NCI-H526 (cell line): ENCODE results near the gene QKI.
"Not testable (repeated sequence)": the region's sequence is repeated elsewhere in the genome, so short reads cannot be mapped to it uniquely, and the experiment has no call there.

Experiments used
- DNase-seq, 2 experiments: peaks; one replicate each; lab custom pipeline; 2025; lab: John Stamatoyannopoulos, UW

Gene QKI

GRCh38 chr6:163579111-163579879 lies 164.8 kb downstream of the QKI start:
- DNase-seq: peak in 1 of 2 experiments; percentile 36

DNA sequence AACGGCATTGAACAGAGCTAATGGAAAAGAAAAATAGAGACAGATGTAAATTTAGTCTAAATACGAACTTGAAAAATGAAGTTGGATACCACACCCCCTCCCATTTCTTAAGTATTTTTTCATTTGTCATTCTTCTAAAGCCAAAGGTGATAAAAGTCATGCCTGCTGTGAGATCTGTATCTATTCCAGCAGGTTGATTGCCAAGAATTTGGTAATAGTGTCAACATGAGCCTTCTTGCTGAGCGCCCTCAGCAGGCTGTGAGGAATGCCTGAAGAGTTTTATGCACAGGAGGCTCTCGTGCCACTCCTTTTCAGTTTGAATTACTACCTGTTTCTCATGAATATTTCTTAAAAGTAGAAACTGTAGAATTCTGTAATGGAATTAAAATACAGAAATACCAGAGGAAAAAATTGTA lies 165.4 kb downstream of the QKI start:
- DNase-seq: no peak

DNA sequence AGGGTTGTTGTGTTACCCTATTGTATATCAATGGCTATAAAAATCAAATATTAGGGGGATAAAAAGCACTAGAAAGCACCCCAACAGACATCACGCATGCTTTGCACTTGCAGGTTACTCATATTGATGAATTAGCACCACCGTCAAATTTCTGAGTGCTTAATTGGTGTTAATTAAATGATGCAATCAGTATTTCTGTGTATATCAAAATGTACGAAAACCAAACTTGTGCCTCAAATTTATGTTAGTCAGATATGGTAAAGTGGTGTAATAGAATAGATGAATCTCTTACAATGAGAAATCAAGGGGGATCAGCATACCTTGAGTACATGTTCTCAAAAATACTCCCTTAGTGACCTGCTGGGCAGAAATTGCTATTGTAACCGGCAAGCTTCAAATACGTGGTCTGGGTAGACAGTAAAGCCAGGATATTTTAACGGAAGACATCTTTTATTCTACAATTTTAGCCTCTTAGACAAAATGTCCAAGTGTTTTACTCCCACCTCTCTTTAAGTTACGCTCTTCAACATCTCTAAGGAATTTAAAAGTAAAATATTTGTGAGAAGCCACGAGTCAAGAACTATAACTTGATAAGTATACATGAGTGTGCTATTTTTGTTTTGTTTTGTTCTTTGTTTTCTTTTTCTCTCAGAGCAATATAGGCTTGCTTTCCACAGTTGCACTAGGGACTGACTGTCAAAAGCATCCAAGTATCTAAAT lies 166.0 kb downstream of the QKI start:
- DNase-seq: no peak

DNA sequence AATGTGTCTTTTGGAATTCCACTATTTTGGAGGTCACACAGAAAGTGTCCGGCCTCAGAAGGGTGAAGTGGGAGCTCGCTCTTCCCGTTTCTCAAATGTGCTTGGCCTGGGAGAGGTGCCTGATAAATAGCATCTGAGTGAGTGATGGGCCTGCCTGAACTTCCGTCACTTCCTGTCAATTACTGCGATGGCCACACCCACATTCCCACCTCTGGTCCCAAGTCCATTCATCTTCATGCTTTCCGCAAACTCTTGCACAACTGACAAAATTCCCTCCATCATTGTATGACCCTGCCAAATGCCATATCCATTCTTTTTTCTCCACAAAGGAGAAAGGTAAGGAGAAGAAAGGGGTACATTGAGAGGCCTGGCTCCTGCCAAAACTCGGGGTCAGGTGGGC lies 169.0 kb downstream of the QKI start:
- no peak for DNase-seq

DNA sequence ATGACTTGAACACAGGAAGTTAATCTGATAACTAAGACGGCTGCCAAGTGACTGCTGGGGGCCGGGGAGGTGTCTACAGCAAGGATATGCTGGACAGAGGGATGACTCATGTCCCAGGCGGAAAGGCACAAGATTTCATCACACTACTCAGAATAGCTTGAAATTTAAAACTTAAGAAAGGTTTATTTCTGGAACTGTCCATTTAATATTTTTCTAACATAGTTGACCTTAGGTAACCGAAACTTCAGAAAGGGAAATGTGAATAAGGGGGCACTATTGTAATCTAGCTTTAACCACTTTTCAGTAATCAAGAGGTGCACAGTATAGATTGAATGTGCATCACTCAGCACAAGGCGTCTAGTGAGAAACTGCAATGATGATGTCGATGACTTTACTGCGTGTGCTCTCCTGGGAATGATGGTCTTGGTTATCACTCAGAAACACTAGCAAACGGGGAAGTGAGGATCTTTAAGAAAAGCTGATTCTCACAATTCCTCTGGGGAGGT lies 171.5 kb downstream of the QKI start:
- no peak for DNase-seq

- no peak for DNase-seq
Measured at GRCh38 chr6:163586888-163587287, 172.4 kb downstream of the QKI start.

GRCh38 chr6:163588220-163588919 lies 173.9 kb downstream of the QKI start:
- no peak for DNase-seq

- DNase-seq: no peak
Measured at GRCh38 chr6:163589387-163589786, 174.9 kb downstream of the QKI start.

GRCh38 chr6:163590132-163590531 lies 175.6 kb downstream of the QKI start:
- not testable (repeated sequence) for DNase-seq

DNA sequence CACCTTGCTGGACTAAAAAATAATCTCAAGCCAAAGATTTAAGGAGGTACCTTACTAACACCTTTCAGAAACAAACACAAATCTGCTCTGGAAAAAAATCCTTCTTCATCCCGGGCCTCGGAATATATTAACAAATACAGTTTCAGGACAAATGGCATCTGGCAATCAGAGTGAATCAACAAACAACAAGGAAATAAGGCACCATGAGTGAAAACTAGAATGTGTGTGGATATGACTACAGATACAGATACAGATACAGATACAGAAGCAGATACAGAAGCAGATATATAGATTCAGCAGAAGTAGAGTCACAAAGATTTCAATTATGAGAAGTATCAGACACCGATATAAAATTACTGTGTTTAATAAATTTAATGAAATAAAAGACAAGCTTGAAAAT lies 178.4 kb downstream of the QKI start:
- no peak for DNase-seq

- DNase-seq: no peak
Measured at GRCh38 chr6:163596174-163596573, 181.7 kb downstream of the QKI start.

- no peak for DNase-seq
Measured at GRCh38 chr6:163599136-163599535, 184.6 kb downstream of the QKI start.

DNA sequence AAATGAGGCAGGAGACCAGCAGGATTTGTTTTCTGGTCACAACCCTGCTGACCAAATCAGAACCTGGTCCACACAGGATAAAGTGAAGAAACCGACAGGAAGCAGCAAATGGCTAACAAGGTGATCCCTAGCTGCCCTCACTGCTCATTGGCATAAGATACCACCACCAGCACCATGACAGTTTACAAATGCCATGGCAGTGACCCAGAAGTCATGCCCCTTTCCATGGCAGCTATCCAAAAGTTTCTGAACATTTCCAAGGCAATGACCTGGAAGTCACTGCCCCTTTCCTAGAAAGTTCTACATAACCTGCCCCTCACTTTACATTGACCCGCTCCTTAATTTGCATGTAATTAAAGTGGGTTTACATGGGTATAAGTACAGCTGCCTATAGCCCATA lies 185.2 kb downstream of the QKI start:
- peak in 1 of 2 experiments; percentile 14 for DNase-seq

- DNase-seq: no peak
Measured at GRCh38 chr6:163600331-163600730, 185.8 kb downstream of the QKI start.

- no peak for DNase-seq
Measured at GRCh38 chr6:163600781-163601180, 186.3 kb downstream of the QKI start.

- no peak for DNase-seq
Measured at GRCh38 chr6:163602851-163603250, 188.3 kb downstream of the QKI start.

GRCh38 chr6:163603395-163603794 lies 188.9 kb downstream of the QKI start:
- no peak for DNase-seq

DNA sequence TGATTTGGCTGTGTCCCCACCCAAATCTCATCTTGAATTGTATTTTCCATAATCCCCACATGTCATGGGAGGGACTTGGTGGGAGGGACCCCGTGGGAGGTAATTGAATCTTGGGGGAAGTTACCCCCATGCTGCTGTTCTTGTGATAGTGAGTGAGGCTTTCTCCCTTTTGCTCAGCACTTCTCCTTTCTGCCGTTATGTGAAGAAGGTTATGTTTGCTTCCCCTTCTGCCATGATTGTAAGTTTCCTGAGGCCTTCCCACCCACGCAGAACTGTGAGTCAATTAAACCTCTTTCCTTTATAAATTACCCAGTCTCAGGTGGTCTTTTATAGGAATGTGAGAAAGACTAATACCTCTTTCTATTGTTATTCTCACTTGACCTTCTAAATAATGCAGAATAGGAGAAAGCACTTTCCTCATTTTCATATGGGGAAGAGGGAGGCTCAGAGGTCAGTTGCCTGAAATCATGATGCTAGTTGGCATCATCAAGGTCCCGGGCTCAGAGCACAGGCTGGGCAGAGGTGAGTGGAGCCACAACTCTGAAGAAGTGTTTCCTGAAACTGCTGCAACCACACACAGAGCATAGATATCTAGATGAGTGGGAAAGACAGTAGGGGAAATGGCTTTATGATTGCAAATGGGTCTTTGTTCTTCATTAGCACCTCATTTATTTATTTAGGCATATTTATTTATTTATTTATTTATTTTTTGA lies 191.0 kb downstream of the QKI start:
- no peak for DNase-seq

DNA sequence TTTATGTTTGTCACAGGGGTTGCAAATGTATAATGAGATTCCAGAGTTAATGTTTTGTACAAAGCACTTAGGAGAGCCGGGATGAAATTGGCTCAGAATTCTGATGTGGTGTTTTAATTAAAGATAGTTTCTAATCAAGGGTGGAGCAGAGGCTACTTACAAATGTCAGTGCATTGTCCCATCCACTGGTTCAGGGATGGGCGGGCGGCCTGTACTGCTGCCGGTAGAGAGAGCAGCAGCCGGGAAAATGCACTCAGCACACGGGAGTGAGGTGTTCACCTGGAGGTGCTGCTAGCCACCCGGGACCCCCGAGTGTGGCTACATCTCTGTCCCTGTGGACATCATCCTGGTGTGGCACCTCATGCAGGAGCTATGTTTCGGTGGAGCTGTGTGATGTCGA lies 193.3 kb downstream of the QKI start:
- DNase-seq: no peak

DNA sequence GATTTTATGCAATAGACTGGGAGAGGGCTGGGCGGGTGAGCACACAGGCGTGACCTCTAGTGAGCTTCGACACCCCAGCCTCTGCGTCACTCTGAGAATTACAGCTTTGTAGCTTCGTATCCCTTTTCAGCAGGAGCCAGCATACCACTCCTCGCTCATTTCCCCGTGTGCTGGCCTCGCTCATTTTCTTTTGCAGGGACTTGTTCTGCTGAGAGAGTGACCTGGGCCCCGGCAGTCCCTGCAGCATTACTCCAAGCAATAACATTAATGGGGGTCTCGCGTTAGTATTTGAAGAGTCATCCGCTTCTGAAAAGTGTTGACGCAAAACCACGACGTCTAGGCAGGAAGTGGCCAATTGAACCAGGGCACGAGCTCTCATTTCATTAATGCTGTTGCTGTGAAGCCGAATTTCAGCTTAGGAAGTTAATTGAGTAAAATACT lies 193.7 kb downstream of the QKI start:
- DNase-seq: no peak

- DNase-seq: no peak
Measured at GRCh38 chr6:163612200-163612599, 197.7 kb downstream of the QKI start.

GRCh38 chr6:163613025-163613424 lies 198.5 kb downstream of the QKI start:
- DNase-seq: no peak
